Frontal cortex (tissue), 1 donor: ENCODE data around the gene ANGPTL1. TPM values are rescaled to one million over a fixed set of nuclear protein-coding genes. Genes with fewer than 3 reads are reported as not detected.

Experiments
- total RNA-seq: library from RNA; depleted of rRNA; stranded (reverse); fragments of >200 nt; gene quantifications from one replicate; pipeline ENCODE4 v1.2.3, GENCODE V29; 2014

Gene ANGPTL1
- total RNA-seq, 1 donor from 2014 or later = 2.0 TPM

Other genes starting within 250 kb of the ANGPTL1 start
- gene RALGPS2, start 145.8 kb downstream of the ANGPTL1 start, total RNA-seq = 64.8 TPM
- 48.9 TPM for gene FAM20B, start 154.8 kb upstream of the ANGPTL1 start, total RNA-seq
- gene TOR3A, start 211.0 kb upstream of the ANGPTL1 start, total RNA-seq = 16.7 TPM